Activated CD4-positive, alpha-beta T cell treated with anti-CD3 and anti-CD28 coated beads, Interleukin-2, amount 10 ng/mL, durations not matched to agents 24 days and 14 days (primary cell): ENCODE measurements around the gene CNN2. TPM values are rescaled to one million over a fixed set of nuclear protein-coding genes. Genes with fewer than 3 reads are reported as not detected.

ENCODE experiments used
- DNase-seq: peaks from one replicate; pipeline ENCODE4 v3.0.0; 2022
- H3K27ac Mint-ChIP-seq: one replicate; pipeline ENCODE4 v1.8.0; 2022; ENCODE audit warnings: mild to moderate bottlenecking, mixed read lengths
- H3K27me3 Mint-ChIP-seq: one replicate; pipeline ENCODE4 v1.8.0; 2022; ENCODE audit warnings: mixed read lengths
- H3K36me3 Mint-ChIP-seq: one replicate; pipeline ENCODE4 v1.8.0; 2022; ENCODE audit warnings: low read depth, mild to moderate bottlenecking, mixed read lengths
- H3K4me1 Mint-ChIP-seq: one replicate; pipeline ENCODE4 v1.8.0; 2021; ENCODE audit warnings: mixed read lengths
- H3K4me3 Mint-ChIP-seq: one replicate; pipeline ENCODE4 v1.8.0; 2022; ENCODE audit warnings: mild to moderate bottlenecking, moderate library complexity, mixed read lengths
- H3K9me3 Mint-ChIP-seq: one replicate; pipeline ENCODE4 v1.8.0; 2021; ENCODE audit warnings: mixed read lengths
- intact Hi-C: fragments of 100-400 bp; cut with micrococcal nuclease; formaldehyde crosslinking; loops from one replicate; pipeline ENCODE4 v1.15.1; 2023
- total RNA-seq: library from RNA; stranded (reverse); gene quantifications from 2 replicates; pipeline ENCODE4 v1.2.3, GENCODE V29; 2022

The CNN2 gene
- total RNA-seq, 1 donor from 2014 or later = 112 TPM

- intact Hi-C loops = no loop called here
- DNase-seq = peak; percentile 93
- Mint-ChIP-seq H3K4me1 (peaks cover 22% of the 10 kb centered on the region), H3K36me3 (no peaks in the 10 kb centered on the region), H3K9me3 (no peaks in the 10 kb centered on the region), H3K4me3 (no peak overlapping the region), H3K27me3 (no peaks in the 10 kb centered on the region), H3K27ac (no peak overlapping the region)
Observed at GRCh38 chr19:1063030-1063908, 36.9 kb downstream of the CNN2 start.

- H3K4me1 Mint-ChIP-seq = peaks cover 28% of the 10 kb centered on the region
- intact Hi-C loops = loop anchor here (2.0 kb wide), 1 partner anchor 17 kb away; no protein-coding TSS in a partner anchor
- peak; percentile 67 for DNase-seq
- H3K27me3 Mint-ChIP-seq = no peaks in the 10 kb centered on the region
- H3K36me3 Mint-ChIP-seq = peaks cover 7% of the 10 kb centered on the region
- peak overlapping the region; percentile 12 for H3K4me3 Mint-ChIP-seq
- peak overlapping the region; percentile 11 for H3K27ac Mint-ChIP-seq
- no peaks in the 10 kb centered on the region for H3K9me3 Mint-ChIP-seq
Observed at GRCh38 chr19:1063909-1064660, 37.7 kb downstream of the CNN2 start.

DNA sequence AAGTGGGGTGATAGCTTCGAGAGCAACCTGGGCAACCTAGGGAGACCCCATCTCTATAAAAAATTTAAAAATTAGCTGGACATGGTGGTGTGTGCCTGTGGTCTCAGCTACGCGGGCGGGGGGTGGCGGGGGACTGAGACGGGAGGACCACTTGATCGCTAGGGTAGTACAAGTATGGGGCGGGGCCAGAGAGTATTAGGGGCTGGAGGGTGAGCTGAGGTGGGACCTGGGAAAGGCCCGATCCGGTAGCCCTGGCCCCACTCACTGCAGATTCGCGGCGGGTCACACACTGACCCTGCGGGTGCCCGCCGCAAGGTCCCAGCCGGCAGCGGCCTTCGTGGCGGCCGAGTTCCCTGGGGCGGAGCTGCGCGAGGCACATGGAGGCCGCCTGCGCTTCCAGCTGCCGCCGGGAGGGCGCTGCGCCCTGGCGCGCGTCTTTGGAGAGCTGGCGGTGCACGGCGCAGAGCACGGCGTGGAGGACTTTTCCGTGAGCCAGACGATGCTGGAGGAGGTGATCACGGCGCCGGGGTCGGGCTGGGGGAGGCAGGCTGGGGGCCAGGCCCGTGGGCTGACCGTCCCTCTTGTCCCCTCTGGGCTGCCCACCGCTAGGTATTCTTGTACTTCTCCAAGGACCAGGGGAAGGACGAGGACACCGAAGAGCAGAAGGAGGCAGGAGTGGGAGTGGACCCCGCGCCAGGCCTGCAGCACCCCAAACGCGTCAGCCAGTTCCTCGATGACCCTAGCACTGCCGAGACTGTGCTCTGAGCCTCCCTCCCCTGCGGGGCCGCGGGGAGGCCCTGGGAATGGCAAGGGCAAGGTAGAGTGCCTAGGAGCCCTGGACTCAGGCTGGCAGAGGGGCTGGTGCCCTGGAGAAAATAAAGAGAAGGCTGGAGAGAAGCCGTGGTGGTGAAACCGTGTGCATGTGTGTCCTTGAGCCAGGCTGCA lies 38.5 kb downstream of the CNN2 start:
- Mint-ChIP-seq H3K4me3 (peak overlapping the region; percentile 48), H3K27me3 (no peaks in the 10 kb centered on the region), H3K27ac (peak overlapping the region; percentile 44), H3K9me3 (no peaks in the 10 kb centered on the region), H3K4me1 (peaks cover 29% of the 10 kb centered on the region), H3K36me3 (peaks cover 12% of the 10 kb centered on the region)
- intact Hi-C loops = loop anchor here (2.0 to 5.0 kb wide), 3 partner anchors 16 to 177 kb away; partner anchors contain the start of genes ATP5F1D and GPX4
- peak; percentile 94 for DNase-seq

DNA sequence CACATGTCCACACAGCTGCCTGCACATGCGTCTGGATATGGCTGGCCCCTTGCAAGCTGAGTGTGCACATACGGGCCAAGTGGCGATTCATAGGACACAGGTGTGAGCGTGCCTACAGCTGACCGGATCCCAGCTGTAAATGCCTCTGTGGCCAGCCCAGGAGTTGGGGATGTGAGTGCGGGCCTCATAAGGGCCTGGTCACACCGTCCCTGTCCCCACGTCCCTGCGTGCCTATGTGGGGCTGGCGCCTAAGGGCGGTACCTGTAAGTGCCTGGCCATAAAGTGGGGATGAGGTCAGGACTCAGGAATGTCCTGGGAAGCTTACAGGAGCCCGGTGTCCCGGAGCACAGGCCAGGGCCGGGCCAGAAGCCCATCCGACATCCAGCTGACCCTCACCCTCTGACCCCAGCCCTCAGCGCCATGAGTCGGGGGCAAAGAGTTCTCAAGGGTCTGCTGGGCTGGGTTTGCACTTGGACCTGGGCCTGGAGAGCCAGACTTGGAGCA lies 39.2 kb downstream of the CNN2 start:
- Mint-ChIP-seq H3K36me3 (peaks cover 13% of the 10 kb centered on the region), H3K27me3 (no peaks in the 10 kb centered on the region), H3K4me1 (peaks cover 29% of the 10 kb centered on the region), H3K4me3 (peak overlapping the region; percentile 48), H3K27ac (peak overlapping the region; percentile 65), H3K9me3 (no peaks in the 10 kb centered on the region)
- DNase-seq = no peak
- intact Hi-C loops = loop anchor here (2.0 to 5.0 kb wide), 5 partner anchors 15 to 177 kb away; partner anchors contain the start of genes ABCA7, ATP5F1D, CNN2 and GPX4

GRCh38 chr19:1066251-1066747 lies 39.9 kb downstream of the CNN2 start:
- intact Hi-C loops = loop anchor here (2.0 to 5.0 kb wide), 4 partner anchors 25 to 176 kb away; partner anchors contain the start of genes ABCA7, ATP5F1D, CNN2 and GPX4
- DNase-seq = no peak
- Mint-ChIP-seq H3K27ac (peak overlapping the region; percentile 86), H3K36me3 (peaks cover 13% of the 10 kb centered on the region), H3K4me1 (peaks cover 29% of the 10 kb centered on the region), H3K27me3 (no peaks in the 10 kb centered on the region), H3K4me3 (peak overlapping the region; percentile 98), H3K9me3 (no peaks in the 10 kb centered on the region)

DNA sequence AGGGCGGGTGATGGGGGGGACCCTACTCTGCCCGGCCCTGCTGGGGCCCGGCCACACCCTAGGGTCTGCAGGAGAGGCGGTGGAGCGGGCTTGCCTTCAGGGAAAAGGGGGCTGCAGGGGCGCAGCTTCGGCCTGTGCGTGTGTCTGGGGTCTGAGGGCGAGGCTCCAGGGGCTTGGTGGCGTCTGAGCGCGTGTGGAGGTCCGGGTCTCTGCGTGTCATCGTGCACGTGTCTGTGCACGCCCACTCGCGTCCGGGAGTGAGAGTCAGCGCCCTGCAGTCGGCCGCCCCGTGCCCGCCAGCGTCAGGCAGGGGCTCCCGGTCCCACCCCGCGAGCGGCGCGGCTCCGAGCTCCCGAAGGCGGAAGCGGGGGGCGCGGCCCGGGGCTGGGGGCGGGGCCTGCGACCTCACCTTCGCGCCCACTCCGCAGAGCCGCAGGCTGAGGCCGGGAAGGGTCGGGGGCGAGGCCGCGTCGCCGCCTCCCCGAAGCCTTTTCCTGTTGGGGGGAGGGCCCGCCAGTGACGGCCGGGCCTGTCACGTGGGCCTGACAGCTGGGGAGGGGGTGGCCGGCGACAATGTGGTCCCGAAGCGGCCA lies 40.4 kb downstream of the CNN2 start, which contains the start of gene ARHGAP45:
ARHGAP45 (plus strand) TSS at position 420 of the 593 bp plus-strand sequence. CDS start 239 bp downstream, outside the sequence.
- peaks cover 16% of the 10 kb centered on the region for H3K36me3 Mint-ChIP-seq
- DNase-seq = peak; percentile 97
- no peaks in the 10 kb centered on the region for H3K27me3 Mint-ChIP-seq
- H3K9me3 Mint-ChIP-seq = no peaks in the 10 kb centered on the region
- peak within 1 kb of the TSS; percentile 86 for H3K27ac Mint-ChIP-seq
- peaks cover 32% of the 10 kb centered on the region for H3K4me1 Mint-ChIP-seq
- peak within 1 kb of the TSS; percentile 98 for H3K4me3 Mint-ChIP-seq
- intact Hi-C loops = loop anchor here (1.0 to 5.0 kb wide), 5 partner anchors 10 to 175 kb away; partner anchors contain the start of genes ABCA7, ATP5F1D, CNN2 and GPX4

- intact Hi-C loops = loop anchor here (1.0 to 5.0 kb wide), 5 partner anchors 10 to 175 kb away; partner anchors contain the start of genes ABCA7, ATP5F1D, CNN2 and GPX4
- no peaks in the 10 kb centered on the region for H3K27me3 Mint-ChIP-seq
Observed at GRCh38 chr19:1067341-1067957, 41.0 kb downstream of the CNN2 start.

GRCh38 chr19:1068009-1069001 lies 41.9 kb downstream of the CNN2 start:
- peak; percentile 93 for DNase-seq

More at GRCh38 chr19:1067341-1067957, 41.0 kb downstream of the CNN2 start:
- Mint-ChIP-seq H3K4me3 (peak overlapping the region; percentile 98), H3K9me3 (no peaks in the 10 kb centered on the region), H3K36me3 (peaks cover 23% of the 10 kb centered on the region), H3K4me1 (peaks cover 35% of the 10 kb centered on the region), H3K27ac (peak overlapping the region; percentile 84)
- no peak for DNase-seq

GRCh38 chr19:1069009-1069779 lies 42.8 kb downstream of the CNN2 start:
- Mint-ChIP-seq H3K9me3 (no peaks in the 10 kb centered on the region), H3K27me3 (no peaks in the 10 kb centered on the region), H3K4me1 (peaks cover 41% of the 10 kb centered on the region), H3K27ac (peak overlapping the region; percentile 95), H3K4me3 (peak overlapping the region; percentile 98), H3K36me3 (peaks cover 40% of the 10 kb centered on the region)
- intact Hi-C loops = loop anchor here (5.0 kb wide), 2 partner anchors 33 to 173 kb away; partner anchors contain the start of genes ATP5F1D and GPX4
- peak; percentile 89 for DNase-seq

More at GRCh38 chr19:1068009-1069001, 41.9 kb downstream of the CNN2 start:
- no peaks in the 10 kb centered on the region for H3K27me3 Mint-ChIP-seq
- H3K4me1 Mint-ChIP-seq = peaks cover 40% of the 10 kb centered on the region
- peaks cover 31% of the 10 kb centered on the region for H3K36me3 Mint-ChIP-seq
- peak overlapping the region; percentile 98 for H3K4me3 Mint-ChIP-seq
- intact Hi-C loops = loop anchor here (5.0 kb wide), 2 partner anchors 34 to 174 kb away; partner anchors contain the start of genes ATP5F1D and GPX4
- H3K9me3 Mint-ChIP-seq = no peaks in the 10 kb centered on the region
- H3K27ac Mint-ChIP-seq = peak overlapping the region; percentile 95

DNA sequence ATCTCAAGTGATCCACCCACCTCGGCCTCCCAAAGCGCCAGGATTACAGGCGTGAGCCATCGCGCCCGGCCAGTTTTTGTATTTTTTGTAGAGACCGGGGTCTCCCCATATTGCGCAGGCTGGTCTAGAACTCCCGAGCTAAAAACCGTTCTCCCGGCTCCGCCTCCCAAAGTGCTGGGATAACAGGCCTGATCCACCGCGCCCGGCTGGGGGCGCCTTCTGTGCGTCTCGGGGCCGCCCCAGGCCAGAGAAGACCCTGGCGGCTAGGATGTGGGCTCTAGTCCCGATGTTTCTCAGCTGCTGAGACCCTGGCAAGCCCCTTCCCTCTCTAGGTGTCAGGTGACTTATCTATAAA lies 44.1 kb downstream of the CNN2 start:
- H3K9me3 Mint-ChIP-seq = no peaks in the 10 kb centered on the region
- H3K27ac Mint-ChIP-seq = no peak overlapping the region
- peaks cover 35% of the 10 kb centered on the region for H3K4me1 Mint-ChIP-seq
- intact Hi-C loops = no loop called here
- H3K27me3 Mint-ChIP-seq = peaks cover 1% of the 10 kb centered on the region
- H3K36me3 Mint-ChIP-seq = peaks cover 44% of the 10 kb centered on the region
- no peak for DNase-seq
- peak overlapping the region; percentile 98 for H3K4me3 Mint-ChIP-seq
